GM12878 (cell line): ENCODE results near the gene DUSP15. TPM values are rescaled to one million over a fixed set of nuclear protein-coding genes. Genes with fewer than 3 reads are reported as not detected.

Experiments used
- ATAC-seq: fragments of 200-7000 bp; cut with Tn5 transposase; 3 replicates; pipeline ENCODE4 v1.9.1; 2020; ENCODE audit warnings: mild to moderate bottlenecking, moderate library complexity
- BruUV-seq: library from RNA; stranded (reverse); fragments of 400-500 nt; replicated peaks from 2 replicates; lab custom pipeline; 2021; lab: Mats Ljungman, UMichigan
- CTCF ChIA-PET: fragments of 300-600 bp; sonication (Branson Sonifier 250); formaldehyde crosslinking; extraction: SDS; loops from one replicate; lab custom pipeline; 2021; ENCODE audit warnings: inconsistent platforms; lab: Yijun Ruan, JAX
- POLR2A ChIA-PET: fragments of 350-600 bp; formaldehyde crosslinking; extraction: SDS; loops from one replicate; lab custom pipeline; 2021; ENCODE audit warnings: inconsistent platforms; lab: Charles Lee
- RAD21 ChIA-PET: fragments of 300-600 bp; sonication (Branson Sonifier 250); formaldehyde crosslinking; loops from one replicate; lab custom pipeline; 2023; ENCODE audit warnings: antibody characterized with exemption; ENCODE audit not compliant: unreplicated experiment; lab: Charles Lee
- SMC1A ChIA-PET: fragments of 300-600 bp; sonication (Branson Sonifier 250); formaldehyde crosslinking; loops from one replicate; lab custom pipeline; 2023; ENCODE audit not compliant: unreplicated experiment, uncharacterized antibody; lab: Charles Lee
- DNase-seq: peaks from one replicate; pipeline ENCODE4 v3.0.0-alpha.2; 2011; ENCODE audit warnings: low read depth, low spot score
- FAIRE-seq: peaks from 3 replicates; lab custom pipeline; 2011; peaks lifted over from hg19 to GRCh38; lab: Jason Lieb, UNC
- H2AFZ ChIP-seq: 2 replicates; pipeline ENCODE4 v1.6.0; 2011; ENCODE audit warnings: low read depth, low read length, control low read depth; ENCODE audit not compliant: control insufficient read depth
- H3K27ac ChIP-seq: 2 replicates; pipeline ENCODE4 v1.5.1; 2011; ENCODE audit warnings: control low read depth; ENCODE audit not compliant: control insufficient read depth, insufficient read depth
- H3K27me3 ChIP-seq, 2 experiments: replicated peaks in 1 of 2; 2 replicates each; pipeline versions ENCODE4 v1.6.0 to v1.6.1; 2011; ENCODE audit warnings: low read length in 1 of 2; ENCODE audit not compliant: control insufficient read depth in 2 of 2, insufficient read depth in 2 of 2
- H3K36me3 ChIP-seq, 2 experiments: 2 replicates each; pipeline ENCODE4 v1.5.1; 2011; ENCODE audit warnings: low read length in 1 of 2; ENCODE audit not compliant: control insufficient read depth in 2 of 2, insufficient read depth in 2 of 2
- H3K4me1 ChIP-seq: 2 replicates; pipeline ENCODE4 v1.6.1; 2011; ENCODE audit warnings: mild to moderate bottlenecking, low read length, moderate library complexity, mixed read lengths; ENCODE audit not compliant: control insufficient read depth, insufficient read depth
- H3K4me2 ChIP-seq: 2 replicates; pipeline ENCODE4 v1.6.0; 2011; ENCODE audit warnings: control low read depth; ENCODE audit not compliant: control insufficient read depth, insufficient read depth
- H3K4me3 ChIP-seq: fragments of 200-600 bp; sonication (generic); 2 replicates; pipeline ENCODE4 v1.5.1; 2016
- H3K79me2 ChIP-seq: 2 replicates; pipeline ENCODE4 v1.6.0; 2011; ENCODE audit warnings: low read length; ENCODE audit not compliant: control insufficient read depth, insufficient read depth
- H3K9ac ChIP-seq: 2 replicates; pipeline ENCODE4 v1.8.0; 2011; ENCODE audit warnings: low read length, control low read depth, mixed read lengths; ENCODE audit not compliant: control insufficient read depth, insufficient read depth
- H3K9me3 ChIP-seq: replicated peaks from 3 replicates; pipeline ENCODE4 v1.5.1; 2011; ENCODE audit warnings: mild to moderate bottlenecking, low read length; ENCODE audit not compliant: control insufficient read depth, insufficient read depth
- H4K20me1 ChIP-seq: 2 replicates; pipeline ENCODE4 v1.6.0; 2011; ENCODE audit not compliant: control insufficient read depth, insufficient read depth
- BHLHE40 ChIP-seq, 2 experiments: fragments of 450-650 bp in 1 of 2; IDR thresholded peaks; 2 replicates each; pipeline ENCODE4 v1.6.1; 2011 to 2017; ENCODE audit warnings: low read depth in 2 of 2, borderline replicate concordance in 1 of 2, improper control_type of control experiment in 1 of 2, low read length in 1 of 2, mild to moderate bottlenecking in 1 of 2
- CBX3 ChIP-seq: fragments of 200-600 bp; sonication (generic); IDR thresholded peaks from 2 replicates; pipeline ENCODE4 v1.6.1; 2016; ENCODE audit warnings: low read depth, borderline replicate concordance
- CHD4 ChIP-seq: fragments of 200-600 bp; sonication (generic); IDR thresholded peaks from 2 replicates; pipeline ENCODE4 v1.6.1; 2016; ENCODE audit warnings: mild to moderate bottlenecking
- KAT2A ChIP-seq: conservative IDR thresholded peaks from 2 replicates; pipeline ENCODE4 v1.6.1; 2011; ENCODE audit warnings: low read depth, low read length; ENCODE audit not compliant: control insufficient read depth
- POLR2AphosphoS5 ChIP-seq: IDR thresholded peaks from 2 replicates; pipeline ENCODE4 v1.6.1; 2011; ENCODE audit warnings: mild to moderate bottlenecking, low read length, inconsistent platforms
- POU2F2 ChIP-seq: IDR thresholded peaks from 3 replicates; pipeline ENCODE4 v1.6.1; 2011; ENCODE audit warnings: low read depth, mild to moderate bottlenecking, low read length, borderline replicate concordance
- RBBP5 ChIP-seq: fragments of 200-600 bp; sonication (generic); conservative IDR thresholded peaks from 2 replicates; pipeline ENCODE4 v1.6.1; 2016
- RCOR1 ChIP-seq: conservative IDR thresholded peaks from 2 replicates; pipeline ENCODE4 v1.6.1; 2012; ENCODE audit warnings: low read depth, low read length, improper control_type of control experiment
- SIN3A ChIP-seq: IDR thresholded peaks from 2 replicates; pipeline ENCODE4 v1.6.1; 2012; ENCODE audit warnings: low read depth, low read length, improper control_type of control experiment
- YY1 ChIP-seq: IDR thresholded peaks from 2 replicates; pipeline ENCODE4 v1.6.1; 2011; ENCODE audit warnings: low read depth, mild to moderate bottlenecking, low read length
- ZNF207 ChIP-seq: fragments of 450-650 bp; IDR thresholded peaks from 2 replicates; pipeline ENCODE4 v1.6.1; 2014; ENCODE audit warnings: antibody characterized with exemption, mild to moderate bottlenecking, borderline replicate concordance
- ZZZ3 ChIP-seq: IDR thresholded peaks from 2 replicates; pipeline ENCODE4 v1.6.1; 2011; ENCODE audit warnings: low read depth; ENCODE audit not compliant: control insufficient read depth, insufficient read length
- WGBS: methylation state at CpG from one replicate; pipeline ENCODE4 v1.1.6; 2016; ENCODE audit warnings: low lambda C conversion rate; ENCODE audit not compliant: insufficient replicate concordance, insufficient coverage; ENCODE audit errors: missing lambda C conversion rate; 5-methylcytosine and 5-hydroxymethylcytosine counted together
- in situ Hi-C: fragments of 300-500 bp; cut with MboI; formaldehyde crosslinking; loops from 9 replicates; pipeline ENCODE4 v1.14.3; 2018; ENCODE audit warnings: mixed read lengths
- intact Hi-C: fragments of 100-400 bp; cut with micrococcal nuclease; formaldehyde crosslinking; loops from one replicate; pipeline ENCODE4 v1.14.2; 2022; ENCODE audit not compliant: unreplicated experiment
- polyA plus RNA-seq, 11 experiments: library from polyadenylated mRNA; depleted of rRNA in 4 of 11; unstranded in 6 of 11; stranded (reverse) in 5 of 11; fragments of >200 nt; fragmentation: Nextera tagmentation in 4 of 11; fragmentation: Illumina TruSeq in 1 of 11; extraction: Ambion mirVana in 4 of 11; extraction: Trizol in 1 of 11; gene quantifications; 1 replicate in 1 of 11; 2 replicates in 10 of 11; pipeline versions ENCODE4 v1.2.1 to v1.2.3, GENCODE V29; 2011 to 2016; ENCODE audit warnings: inconsistent platforms in 2 of 11, missing spikeins in 2 of 11, low read depth in 1 of 11
- total RNA-seq, 4 experiments: library from RNA; depleted of rRNA in 3 of 4; stranded (reverse); fragments of >200 nt in 3 of 4; fragmentation: Illumina TruSeq in 1 of 4; extraction: Trizol in 1 of 4; gene quantifications; 2 replicates each; pipeline versions ENCODE4 v1.2.1 to v1.2.3, GENCODE V29; 2013 to 2021

DUSP15 gene
- total and polyA plus RNA-seq, 10 of the 15 experiments (the other 5 are each of a cell fraction or from before 2014, with no cell fraction given): 0.06 to 2.5 (median 0.67) TPM; not detected in 1

- RAD21 ChIA-PET: no interaction called here
- no TSS peak for BruUV-seq
- H3K4me1 ChIP-seq: no peaks in the 10 kb centered on the region; the same call in 1 of the 2 replicates
- in situ Hi-C loops: no loop called here
- no peak overlapping the region for H3K9ac ChIP-seq
- H2AFZ ChIP-seq: no peak overlapping the region
- no peak for ATAC-seq
- POLR2A ChIA-PET: no interaction called here
- no peaks in the 10 kb centered on the region for H4K20me1 ChIP-seq
- no peaks in the 10 kb centered on the region for H3K79me2 ChIP-seq
- H3K36me3 ChIP-seq: no peaks in the 10 kb centered on the region; a peak in 1 of 4 replicates
- TF ChIP-seq CHD4 (no peak), RCOR1 (no peak), SIN3A (no peak)
- TF ChIP-seq, all 136 proteins: peak for 0
- no peak overlapping the region for H3K4me3 ChIP-seq
- no peaks in the 10 kb centered on the region for H3K9me3 ChIP-seq
- SMC1A ChIA-PET: interaction anchor here (1.4 kb wide), 1 partner anchor 11 kb away, joined by 4 read pairs; no protein-coding TSS in a partner anchor
- H3K27ac ChIP-seq: no peak overlapping the region
- intact Hi-C loops: no loop called here
- CTCF ChIA-PET: interaction anchor here (2.2 kb wide), 1 partner anchor 11 kb away, joined by 7 read pairs; no protein-coding TSS in a partner anchor
- FAIRE-seq: no peak
- no peak overlapping the region for H3K4me2 ChIP-seq
- no peak for DNase-seq
- 75% methylated on average over 15 of the region's 15 CpGs for WGBS
- H3K27me3 ChIP-seq: no peaks in the 10 kb centered on the region
These were observed 58.3 kb downstream of the DUSP15 start for GRCh38 chr20:31811796-31812728.

- TF ChIP-seq RBBP5: no peak
- TF ChIP-seq ZNF207: no peak
- TF ChIP-seq YY1: no peak
- no peak for TF ChIP-seq POU2F2
- TF ChIP-seq BHLHE40 (IDR thresholded peaks at IDR 0.05; ENCODE audit: borderline replicate concordance in 1 of 2, low read depth in 2 of 2, low read length in 1 of 2): no peak
- no peak for TF ChIP-seq CBX3
- TF ChIP-seq POLR2AphosphoS5: no peak
- TF ChIP-seq ZZZ3: no peak
- TF ChIP-seq KAT2A: no peak
- TF ChIP-seq, all 136 proteins: peak for 0
- DNase-seq: no peak
- no peak overlapping the region for H3K4me3 ChIP-seq
- ChIA-PET CTCF (interaction anchor here (0.8 to 2.2 kb wide), 2 partner anchors 12 to 35 kb away, joined by 3 to 7 read pairs; no protein-coding TSS in a partner anchor), POLR2A (no interaction called here), SMC1A (interaction anchor here (1.4 kb wide), 1 partner anchor 12 kb away, joined by 4 read pairs; no protein-coding TSS in a partner anchor), RAD21 (no interaction called here)
- no peaks in the 10 kb centered on the region; the same call in 1 of the 2 replicates for H3K4me1 ChIP-seq
- H3K9me3 ChIP-seq: no peaks in the 10 kb centered on the region
- H3K36me3 ChIP-seq: peaks cover 0 to 1% of the 10 kb centered on the region in 2 experiments; a peak in 2 of 4 replicates
- ATAC-seq: no peak
- FAIRE-seq: no peak
- H3K9ac ChIP-seq: no peak overlapping the region
- no peak overlapping the region for H3K4me2 ChIP-seq
- H3K27ac ChIP-seq: no peak overlapping the region
- H3K27me3 ChIP-seq: no peaks in the 10 kb centered on the region
- H4K20me1 ChIP-seq: no peaks in the 10 kb centered on the region
- no peak overlapping the region for H2AFZ ChIP-seq
- BruUV-seq: no TSS peak
- intact Hi-C loops (no loop called here), in situ Hi-C loops (no loop called here)
- H3K79me2 ChIP-seq: no peaks in the 10 kb centered on the region
- WGBS: 87% methylated on average over 4 of the region's 4 CpGs
These were observed 59.1 kb downstream of the DUSP15 start for GRCh38 chr20:31811198-31811597.
